Measurements from ENCODE around the gene PTCH1.

The PTCH1 gene

DNA sequence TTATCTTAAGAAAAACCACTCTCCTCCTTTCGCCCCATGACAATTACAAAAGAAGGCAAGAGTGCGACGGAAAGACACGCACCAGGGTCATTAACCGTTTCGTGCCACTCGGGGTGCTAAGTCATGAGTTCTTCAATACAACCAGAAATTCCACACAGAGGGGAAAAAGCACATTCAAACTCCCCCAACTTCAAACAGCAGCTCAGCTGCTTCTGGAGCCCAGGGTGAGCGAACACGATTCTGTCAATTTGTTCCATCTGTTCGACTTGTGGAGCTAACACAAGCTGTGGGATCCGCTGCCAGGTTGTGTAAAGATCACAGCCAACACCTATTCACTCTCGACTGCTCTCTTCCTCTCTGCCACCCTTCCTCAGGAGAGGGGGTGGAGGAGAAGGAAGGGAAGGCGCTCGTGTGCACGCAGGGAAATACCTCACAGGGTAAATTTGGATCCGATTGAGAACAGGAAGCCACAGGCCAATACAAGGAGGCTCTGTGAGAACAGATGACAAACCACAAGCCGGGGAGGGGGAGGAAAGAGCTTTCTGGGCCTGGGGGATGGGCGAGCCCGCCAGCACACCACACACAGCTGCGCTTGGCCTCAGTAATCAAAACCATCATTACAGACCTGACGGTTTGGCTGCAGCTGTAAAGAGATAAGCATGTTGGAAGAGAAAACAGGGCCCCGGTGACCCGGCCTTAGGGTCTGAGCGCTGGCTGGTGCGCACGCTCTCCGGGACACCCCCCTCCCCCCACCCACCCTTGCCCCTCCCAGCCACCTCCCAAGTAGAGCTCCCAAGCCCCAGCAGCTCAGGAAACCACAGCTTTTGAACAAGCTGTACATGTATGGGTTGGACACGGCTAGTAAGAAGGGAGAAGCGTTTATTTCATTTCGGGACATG lies 54.3 kb downstream of the PTCH1 start:
- DNase-seq = peak; percentile 46

- DNase-seq = no peak
Measured at GRCh38 chr9:95461448-95462248, 55.1 kb downstream of the PTCH1 start.

- no peak for DNase-seq
Measured at GRCh38 chr9:95460518-95461164, 56.1 kb downstream of the PTCH1 start.

GRCh38 chr9:95459851-95460517 lies 56.8 kb downstream of the PTCH1 start:
- DNase-seq = no peak

GRCh38 chr9:95459178-95459577 lies 57.6 kb downstream of the PTCH1 start:
- no peak for DNase-seq

- DNase-seq = no peak
Measured at GRCh38 chr9:95458666-95459065, 58.1 kb downstream of the PTCH1 start.

- DNase-seq = no peak
Measured at GRCh38 chr9:95457769-95458168, 59.0 kb downstream of the PTCH1 start.

- no peak for DNase-seq
Measured at GRCh38 chr9:95455714-95456113, 61.1 kb downstream of the PTCH1 start.

GRCh38 chr9:95452176-95452575 lies 64.6 kb downstream of the PTCH1 start:
- no peak for DNase-seq

DNA sequence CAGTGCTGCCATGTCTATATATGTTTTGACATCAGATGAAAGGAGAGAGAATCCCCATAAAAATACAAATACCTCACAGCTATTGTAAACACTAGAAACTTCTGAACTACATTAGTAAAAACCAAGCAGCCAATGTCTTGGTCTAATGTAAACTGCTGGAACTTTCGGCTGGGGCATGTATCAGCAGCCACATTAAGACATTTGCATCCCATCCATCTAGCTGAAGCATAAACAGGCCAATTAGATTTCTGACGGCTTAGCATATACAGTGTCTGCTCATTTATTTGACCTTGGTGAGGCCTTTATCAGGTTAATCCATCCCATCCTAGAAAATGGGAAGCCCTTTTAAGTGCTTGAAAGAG lies 65.7 kb downstream of the PTCH1 start:
- DNase-seq = no peak

- DNase-seq = no peak
Measured at GRCh38 chr9:95450171-95451064, 66.4 kb downstream of the PTCH1 start.

- DNase-seq = no peak
Measured at GRCh38 chr9:95449016-95449415, 67.8 kb downstream of the PTCH1 start.

- no peak for DNase-seq
Measured at GRCh38 chr9:95447660-95448420, 68.9 kb downstream of the PTCH1 start.

DNA sequence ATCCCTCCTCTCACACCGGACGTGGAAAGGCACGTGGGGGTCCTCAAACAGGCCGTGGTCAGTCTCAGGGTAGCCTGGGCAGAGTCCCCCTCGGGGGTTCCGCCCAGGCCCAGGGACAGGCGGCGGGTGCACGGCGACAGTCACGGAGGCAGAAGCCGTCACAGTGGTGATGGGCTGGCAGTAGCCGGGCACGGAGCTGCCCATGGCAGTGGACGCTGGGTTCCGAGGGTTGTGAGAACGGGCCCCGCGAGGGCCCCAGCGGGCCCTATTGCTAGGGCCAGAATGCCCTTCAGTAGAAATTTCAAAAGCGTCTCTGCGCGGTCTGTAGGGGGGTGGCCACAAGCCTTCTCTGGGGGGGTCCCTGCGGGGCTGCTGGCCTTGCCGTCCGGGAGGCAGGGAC lies 69.8 kb downstream of the PTCH1 start:
- no peak for DNase-seq

DNA sequence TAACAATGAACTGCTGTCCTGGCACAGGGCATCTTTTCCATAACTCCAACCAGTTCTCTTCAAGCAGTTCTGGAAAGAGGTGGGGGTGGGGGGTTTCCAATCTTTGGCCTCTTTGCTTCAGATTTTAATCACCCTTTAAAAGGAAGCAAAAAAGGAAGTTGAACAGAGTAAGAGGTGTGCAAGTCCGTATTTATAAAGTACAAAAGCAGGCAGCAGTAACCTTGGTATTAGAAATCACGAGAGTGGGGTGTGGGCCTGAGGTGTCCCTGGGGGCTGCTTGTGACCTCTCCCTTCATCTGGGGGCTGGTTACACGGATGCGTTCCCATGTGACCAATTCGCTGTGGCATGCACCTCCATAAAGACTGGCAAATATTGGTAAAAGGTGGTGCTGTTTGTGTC lies 70.5 kb downstream of the PTCH1 start:
- no peak for DNase-seq

DNA sequence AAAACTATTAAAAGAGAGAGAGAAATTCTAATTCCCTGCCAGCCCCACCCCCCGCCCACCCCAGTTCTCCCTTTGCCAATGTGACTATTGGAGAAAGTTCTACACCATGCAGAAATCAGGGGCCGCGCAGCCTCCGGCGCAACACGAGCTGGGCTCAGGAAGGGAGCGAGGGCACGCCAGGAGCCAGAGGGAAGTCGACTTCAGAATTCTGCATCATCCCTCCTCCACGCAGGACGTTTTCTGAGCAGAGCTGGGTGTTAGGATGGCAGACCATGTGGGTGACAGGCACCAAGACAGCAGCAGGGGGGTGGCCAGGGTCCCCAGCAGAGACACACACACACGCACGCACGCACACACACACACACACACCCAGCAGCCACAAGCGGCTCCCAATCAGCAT lies 72.6 kb downstream of the PTCH1 start:
- DNase-seq = no peak

GRCh38 chr9:95443301-95443700 lies 73.5 kb downstream of the PTCH1 start:
- DNase-seq = no peak

- no peak for DNase-seq
Measured at GRCh38 chr9:95441081-95441480, 75.7 kb downstream of the PTCH1 start.

DNA sequence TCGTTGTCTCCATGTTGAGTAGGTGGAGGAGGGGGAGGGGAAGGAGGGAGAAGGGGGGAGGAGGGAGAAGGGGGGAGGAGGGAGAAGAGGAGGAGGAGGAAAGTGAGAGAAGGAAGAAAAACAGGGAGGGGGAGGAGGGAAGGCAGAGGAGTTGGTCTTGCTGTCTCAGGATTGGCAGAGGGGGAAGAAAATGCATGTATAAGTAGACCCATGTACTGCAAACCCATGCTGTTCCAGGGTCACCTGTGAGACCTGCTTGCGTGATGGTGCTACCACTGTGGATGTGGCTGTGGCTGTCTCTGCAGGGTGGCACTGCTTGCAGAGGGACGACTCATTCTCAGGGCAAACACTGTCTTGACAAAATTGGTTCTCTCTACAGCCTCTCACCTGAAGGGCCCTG lies 76.3 kb downstream of the PTCH1 start:
- DNase-seq = no peak

GRCh38 chr9:95438561-95439357 lies 78.0 kb downstream of the PTCH1 start:
- no peak for DNase-seq
